ENCODE data around the gene DGKI. TPM values are rescaled to one million over a fixed set of nuclear protein-coding genes. Genes with fewer than 3 reads are reported as not detected.
"Not testable (repeated sequence)": the region's sequence is repeated elsewhere in the genome, so short reads cannot be mapped to it uniquely, and the experiment has no call there.

The DGKI gene
- total RNA-seq, 3 donors from 2014 or later = 0.36 to 1.4 (median 0.46) TPM

- Histone ChIP-seq H3K36me3 (ENCODE audit: low read depth) (no peaks in the 10 kb centered on the region), H3K9me3 (peaks cover 17% of the 10 kb centered on the region), H3K4me3 (no peak overlapping the region), H3K4me1 (ENCODE audit: low read depth) (no peaks in the 10 kb centered on the region)
- ATAC-seq (no peak), DNase-seq (no peak)
- intact Hi-C loops (cut with DNase I, micrococcal nuclease) = no loop called here
- no peak for TF ChIP-seq CTCF (IDR thresholded peaks at IDR 0.05)
Observed at GRCh38 chr7:137832382-137832781, 14.4 kb downstream of the DGKI start.

- not testable (repeated sequence) for ATAC-seq
Observed at GRCh38 chr7:137831555-137831954, 15.2 kb downstream of the DGKI start.

GRCh38 chr7:137829337-137829992, 17.3 kb downstream of the DGKI start:
- DNase-seq = no peak
- TF ChIP-seq CTCF (IDR thresholded peaks at IDR 0.05) = no peak
- no peak for ATAC-seq
- no peak overlapping the region for H3K4me3 ChIP-seq
- intact Hi-C loops (cut with DNase I, micrococcal nuclease) = no loop called here
- H3K4me1 ChIP-seq (ENCODE audit: low read depth) = no peaks in the 10 kb centered on the region
- H3K9me3 ChIP-seq = peaks cover 17% of the 10 kb centered on the region
- H3K36me3 ChIP-seq (ENCODE audit: low read depth) = no peaks in the 10 kb centered on the region

More at GRCh38 chr7:137831555-137831954, 15.2 kb downstream of the DGKI start:
- H3K36me3 ChIP-seq (ENCODE audit: low read depth); intact Hi-C loops (cut with DNase I, micrococcal nuclease); H3K4me3 ChIP-seq; H3K4me1 ChIP-seq (ENCODE audit: low read depth); DNase-seq: not testable (repeated sequence)
- peaks cover 17% of the 10 kb centered on the region for H3K9me3 ChIP-seq

GRCh38 chr7:137828456-137828855, 18.3 kb downstream of the DGKI start:
- TF ChIP-seq CTCF (IDR thresholded peaks at IDR 0.05) = no peak
- DNase-seq (no peak), ATAC-seq (no peak)
- peaks cover 17% of the 10 kb centered on the region for H3K9me3 ChIP-seq
- intact Hi-C loops (cut with DNase I, micrococcal nuclease) = no loop called here
- no peaks in the 10 kb centered on the region for H3K4me1 ChIP-seq (ENCODE audit: low read depth)
- no peaks in the 10 kb centered on the region for H3K36me3 ChIP-seq (ENCODE audit: low read depth)
- H3K4me3 ChIP-seq = no peak overlapping the region

GRCh38 chr7:137825489-137825888, 21.3 kb downstream of the DGKI start:
- H3K9me3 ChIP-seq = no peaks in the 10 kb centered on the region
- no peak overlapping the region for H3K4me3 ChIP-seq
- no peaks in the 10 kb centered on the region for H3K4me1 ChIP-seq (ENCODE audit: low read depth)
- intact Hi-C loops (cut with DNase I, micrococcal nuclease) = no loop called here
- DNase-seq (no peak), ATAC-seq (no peak)
- H3K36me3 ChIP-seq (ENCODE audit: low read depth) = no peaks in the 10 kb centered on the region
- no peak for TF ChIP-seq CTCF (IDR thresholded peaks at IDR 0.05)

GRCh38 chr7:137820677-137821420, 25.9 kb downstream of the DGKI start:
- TF ChIP-seq CTCF (IDR thresholded peaks at IDR 0.05) = no peak
- intact Hi-C loops (cut with DNase I, micrococcal nuclease) = no loop called here
- DNase-seq (peak; percentile 4 to 46 (median 25)), ATAC-seq (no peak)
- no peaks in the 10 kb centered on the region for H3K36me3 ChIP-seq (ENCODE audit: low read depth)
- no peak overlapping the region for H3K4me3 ChIP-seq
- no peaks in the 10 kb centered on the region for H3K9me3 ChIP-seq
- H3K4me1 ChIP-seq (ENCODE audit: low read depth) = no peaks in the 10 kb centered on the region
